Fibroblast of the conjunctiva (primary cell): Measurements from ENCODE around the gene MRTFA.
"Not testable (repeated sequence)": the region's sequence is repeated elsewhere in the genome, so short reads cannot be mapped to it uniquely, and the experiment has no call there.

Source experiments
- DNase-seq: peaks from one replicate; pipeline ENCODE4 v3.0.0-alpha.2; 2010; ENCODE audit warnings: low read depth

MRTFA gene

GRCh38 chr22:40627612-40628011, 8.9 kb downstream of the MRTFA start:
- DNase-seq = no peak

- no peak for DNase-seq
These were observed 9.7 kb downstream of the MRTFA start for GRCh38 chr22:40626851-40627250.

GRCh38 chr22:40625794-40626193, 10.7 kb downstream of the MRTFA start:
- not testable (repeated sequence) for DNase-seq

GRCh38 chr22:40625281-40625680, 11.2 kb downstream of the MRTFA start:
- DNase-seq = not testable (repeated sequence)

GRCh38 chr22:40624770-40625169, 11.7 kb downstream of the MRTFA start:
- DNase-seq = no peak

- DNase-seq = no peak
These were observed 15.0 kb downstream of the MRTFA start for GRCh38 chr22:40621309-40622151.

GRCh38 chr22:40620464-40621046, 16.0 kb downstream of the MRTFA start:
- no peak for DNase-seq

GRCh38 chr22:40618400-40618799, 18.1 kb downstream of the MRTFA start:
- no peak for DNase-seq

GRCh38 chr22:40616578-40616977, 19.9 kb downstream of the MRTFA start:
- DNase-seq = no peak

GRCh38 chr22:40613067-40613466, 23.5 kb downstream of the MRTFA start:
- no peak for DNase-seq

GRCh38 chr22:40612291-40612751, 24.2 kb downstream of the MRTFA start:
- no peak for DNase-seq

GRCh38 chr22:40611606-40612005, 24.9 kb downstream of the MRTFA start:
- DNase-seq = no peak

GRCh38 chr22:40610329-40610850, 26.1 kb downstream of the MRTFA start:
- no peak for DNase-seq

- no peak for DNase-seq
These were observed 27.3 kb downstream of the MRTFA start for GRCh38 chr22:40609216-40609615.

- no peak for DNase-seq
These were observed 29.0 kb downstream of the MRTFA start for GRCh38 chr22:40607506-40607905.

GRCh38 chr22:40606306-40606705, 30.2 kb downstream of the MRTFA start:
- no peak for DNase-seq

GRCh38 chr22:40605761-40606160, 30.8 kb downstream of the MRTFA start:
- DNase-seq = no peak

GRCh38 chr22:40603088-40603605, 33.4 kb downstream of the MRTFA start:
- peak; percentile 16 for DNase-seq

GRCh38 chr22:40602231-40602630, 34.3 kb downstream of the MRTFA start:
- no peak for DNase-seq

GRCh38 chr22:40599731-40600130, 36.8 kb downstream of the MRTFA start:
- no peak for DNase-seq

- DNase-seq = not testable (repeated sequence)
These were observed 37.8 kb downstream of the MRTFA start for GRCh38 chr22:40598712-40599111.

GRCh38 chr22:40597526-40598430, 38.7 kb downstream of the MRTFA start:
- peak; percentile 4 for DNase-seq
